Measurements from ENCODE around the gene OPCML.
A peak's percentile ranks its signal among the peaks of the same experiment; 100 is the strongest.

OPCML gene

GRCh38 chr11:132538642-132539041 is 993.7 kb downstream of the OPCML start:
- no peak overlapping the region for H3K4me3 ChIP-seq (replicated peaks; ENCODE audit: low read depth, low read length)
- TF ChIP-seq CTCF (IDR thresholded peaks at IDR 0.05; ENCODE audit: low read length, missing control alignments): no peak
- DNase-seq (ENCODE audit: low read depth): no peak

GRCh38 chr11:132535830-132536229 is 996.5 kb downstream of the OPCML start:
- no peak for TF ChIP-seq CTCF (IDR thresholded peaks at IDR 0.05; ENCODE audit: low read length, missing control alignments)
- DNase-seq (ENCODE audit: low read depth): no peak
- H3K4me3 ChIP-seq (replicated peaks; ENCODE audit: low read depth, low read length): no peak overlapping the region

GRCh38 chr11:132531921-132532320 is 1000.4 kb downstream of the OPCML start:
- TF ChIP-seq CTCF (IDR thresholded peaks at IDR 0.05; ENCODE audit: low read length, missing control alignments): no peak
- peak; percentile 1 for DNase-seq (ENCODE audit: low read depth)
- H3K4me3 ChIP-seq (replicated peaks; ENCODE audit: low read depth, low read length): no peak overlapping the region

- TF ChIP-seq CTCF (IDR thresholded peaks at IDR 0.05; ENCODE audit: low read length, missing control alignments): no peak
- DNase-seq (ENCODE audit: low read depth): no peak
- no peak overlapping the region for H3K4me3 ChIP-seq (replicated peaks; ENCODE audit: low read depth, low read length)
These were observed 1004.1 kb downstream of the OPCML start for GRCh38 chr11:132528181-132528580.

GRCh38 chr11:132523929-132524328 is 1008.4 kb downstream of the OPCML start:
- no peak for TF ChIP-seq CTCF (IDR thresholded peaks at IDR 0.05; ENCODE audit: low read length, missing control alignments)
- no peak overlapping the region for H3K4me3 ChIP-seq (replicated peaks; ENCODE audit: low read depth, low read length)
- DNase-seq (ENCODE audit: low read depth): no peak

GRCh38 chr11:132520199-132520598 is 1012.1 kb downstream of the OPCML start:
- TF ChIP-seq CTCF (IDR thresholded peaks at IDR 0.05; ENCODE audit: low read length, missing control alignments): no peak
- no peak overlapping the region for H3K4me3 ChIP-seq (replicated peaks; ENCODE audit: low read depth, low read length)
- DNase-seq (ENCODE audit: low read depth): no peak

- no peak for DNase-seq (ENCODE audit: low read depth)
- no peak for TF ChIP-seq CTCF (IDR thresholded peaks at IDR 0.05; ENCODE audit: low read length, missing control alignments)
- no peak overlapping the region for H3K4me3 ChIP-seq (replicated peaks; ENCODE audit: low read depth, low read length)
These were observed 1013.0 kb downstream of the OPCML start for GRCh38 chr11:132519241-132519815.
